Ascending aorta (tissue), 2 donors: ENCODE results near the gene ECPAS. TPM values are rescaled to one million over a fixed set of nuclear protein-coding genes. Genes with fewer than 3 reads are reported as not detected.
"Not testable (repeated sequence)": the region's sequence is repeated elsewhere in the genome, so short reads cannot be mapped to it uniquely, and the experiment has no call there.

ENCODE experiments used
- DNase-seq, 2 donors: peaks; one replicate each; pipeline ENCODE4 v3.0.0-alpha.2; 2019; ENCODE audit warnings: low spot score in 2 of 2
- H3K27ac ChIP-seq, 2 donors: fragments of 200-600 bp; sonication (generic); one replicate each; pipeline ENCODE4 v1.5.1; 2016 to 2017; ENCODE audit warnings: mild to moderate bottlenecking in 1 of 2
- H3K27me3 ChIP-seq: fragments of 200-600 bp; sonication (generic); one replicate; pipeline ENCODE4 v1.5.1; 2017
- H3K36me3 ChIP-seq, 2 donors: fragments of 200-600 bp; sonication (generic); one replicate each; pipeline ENCODE4 v1.5.1; 2016
- H3K4me1 ChIP-seq, 2 donors: fragments of 200-600 bp; sonication (generic); one replicate each; pipeline ENCODE4 v1.5.1; 2016 to 2017; ENCODE audit warnings: mild to moderate bottlenecking in 1 of 2
- H3K4me3 ChIP-seq, 2 donors: fragments of 200-600 bp; sonication (generic); one replicate each; pipeline ENCODE4 v1.5.1; 2016 to 2017; ENCODE audit warnings: mild to moderate bottlenecking in 1 of 2
- H3K9me3 ChIP-seq, 2 donors: fragments of 200-600 bp; sonication (generic); one replicate each; pipeline ENCODE4 v1.5.1; 2016
- intact Hi-C: fragments of 100-400 bp; cut with DNase I; formaldehyde crosslinking; loops from one replicate; pipeline ENCODE4 v1.15.1; 2023
- total RNA-seq: library from RNA; depleted of rRNA; stranded (reverse); fragments of >200 nt; gene quantifications from one replicate; pipeline ENCODE4 v1.1.0, GENCODE V29; 2016
- TF ChIP-seq, protein P1 (sequence below), 3 experiments: fragments of 200-600 bp in 2 of 3; fragments of 450-650 bp in 1 of 3; sonication (generic) in 2 of 3; IDR thresholded peaks; one replicate each; pipeline ENCODE4 v1.5.1; 2016 to 2019; ENCODE audit warnings: antibody characterized with exemption in 3 of 3, mild to moderate bottlenecking in 1 of 3, moderate library complexity in 1 of 3

The ECPAS gene
- total RNA-seq, 1 donor from 2014 or later, result 32.6 TPM

DNA sequence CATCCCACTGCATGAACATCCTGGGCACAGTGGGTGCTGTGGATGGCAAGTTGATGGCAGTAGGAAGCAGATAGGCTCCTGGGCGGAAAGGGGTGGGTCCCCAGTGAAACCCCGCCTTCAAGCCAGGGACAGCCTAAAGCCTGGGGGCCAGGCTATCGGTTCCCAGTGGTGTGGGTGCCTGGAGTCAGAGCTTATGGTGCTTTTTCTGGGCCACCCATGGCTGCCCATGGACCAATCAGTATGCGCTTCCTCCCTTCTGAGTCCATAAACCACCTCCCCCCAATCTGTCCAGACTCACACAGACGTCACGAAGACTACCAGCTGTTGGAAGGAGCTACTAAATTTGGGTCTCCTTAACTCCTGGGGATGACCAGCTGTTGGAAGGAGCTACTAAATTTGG is 17.5 kb upstream of the ECPAS start:
- H3K4me3 ChIP-seq, result no peak overlapping the region
- no peaks in the 10 kb centered on the region for H3K36me3 ChIP-seq
- DNase-seq, result no peak
- no peaks in the 10 kb centered on the region for H3K27me3 ChIP-seq
- H3K4me1 ChIP-seq, result no peaks in the 10 kb centered on the region
- no peaks in the 10 kb centered on the region for H3K9me3 ChIP-seq
- TF ChIP-seq, protein P1, sequence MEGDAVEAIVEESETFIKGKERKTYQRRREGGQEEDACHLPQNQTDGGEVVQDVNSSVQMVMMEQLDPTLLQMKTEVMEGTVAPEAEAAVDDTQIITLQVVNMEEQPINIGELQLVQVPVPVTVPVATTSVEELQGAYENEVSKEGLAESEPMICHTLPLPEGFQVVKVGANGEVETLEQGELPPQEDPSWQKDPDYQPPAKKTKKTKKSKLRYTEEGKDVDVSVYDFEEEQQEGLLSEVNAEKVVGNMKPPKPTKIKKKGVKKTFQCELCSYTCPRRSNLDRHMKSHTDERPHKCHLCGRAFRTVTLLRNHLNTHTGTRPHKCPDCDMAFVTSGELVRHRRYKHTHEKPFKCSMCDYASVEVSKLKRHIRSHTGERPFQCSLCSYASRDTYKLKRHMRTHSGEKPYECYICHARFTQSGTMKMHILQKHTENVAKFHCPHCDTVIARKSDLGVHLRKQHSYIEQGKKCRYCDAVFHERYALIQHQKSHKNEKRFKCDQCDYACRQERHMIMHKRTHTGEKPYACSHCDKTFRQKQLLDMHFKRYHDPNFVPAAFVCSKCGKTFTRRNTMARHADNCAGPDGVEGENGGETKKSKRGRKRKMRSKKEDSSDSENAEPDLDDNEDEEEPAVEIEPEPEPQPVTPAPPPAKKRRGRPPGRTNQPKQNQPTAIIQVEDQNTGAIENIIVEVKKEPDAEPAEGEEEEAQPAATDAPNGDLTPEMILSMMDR (IDR thresholded peaks at IDR 0.05), result no peak
- no peak overlapping the region for H3K27ac ChIP-seq
- intact Hi-C loops, result no loop called here

DNA sequence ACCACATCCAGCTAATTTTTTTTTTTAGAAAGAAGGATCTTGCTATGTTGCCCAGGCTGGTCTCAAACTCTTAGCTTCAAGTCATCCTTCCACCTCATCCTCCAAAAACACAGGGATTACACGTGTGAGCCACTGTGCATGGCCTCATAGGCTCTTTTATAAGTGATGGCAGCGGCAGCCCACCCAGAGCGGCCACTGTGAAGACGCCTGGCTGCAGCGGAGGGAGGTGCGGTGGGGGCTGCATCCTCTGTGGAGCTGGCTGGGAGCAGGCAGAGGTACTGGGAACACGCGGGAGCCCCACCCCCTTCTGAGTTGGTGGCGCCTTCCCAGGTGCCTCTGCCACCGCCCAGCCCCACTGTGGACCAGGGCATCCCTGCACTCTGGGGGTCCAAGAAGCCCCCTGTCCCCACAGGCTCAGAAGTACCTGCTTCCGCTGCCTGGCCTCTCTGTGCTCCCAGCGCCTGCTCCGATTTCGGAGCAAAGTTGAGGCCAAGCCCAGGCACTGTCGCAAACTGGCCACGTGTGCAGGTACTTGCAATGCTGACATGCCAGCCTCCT is 16.9 kb upstream of the ECPAS start:
- H3K4me3 ChIP-seq, result no peak overlapping the region
- no peaks in the 10 kb centered on the region for H3K4me1 ChIP-seq
- no peaks in the 10 kb centered on the region for H3K27me3 ChIP-seq
- intact Hi-C loops, result no loop called here
- TF ChIP-seq, protein P1 (IDR thresholded peaks at IDR 0.05), result no peak
- H3K36me3 ChIP-seq, result no peaks in the 10 kb centered on the region
- no peaks in the 10 kb centered on the region for H3K9me3 ChIP-seq
- no peak overlapping the region for H3K27ac ChIP-seq
- no peak for DNase-seq

DNA sequence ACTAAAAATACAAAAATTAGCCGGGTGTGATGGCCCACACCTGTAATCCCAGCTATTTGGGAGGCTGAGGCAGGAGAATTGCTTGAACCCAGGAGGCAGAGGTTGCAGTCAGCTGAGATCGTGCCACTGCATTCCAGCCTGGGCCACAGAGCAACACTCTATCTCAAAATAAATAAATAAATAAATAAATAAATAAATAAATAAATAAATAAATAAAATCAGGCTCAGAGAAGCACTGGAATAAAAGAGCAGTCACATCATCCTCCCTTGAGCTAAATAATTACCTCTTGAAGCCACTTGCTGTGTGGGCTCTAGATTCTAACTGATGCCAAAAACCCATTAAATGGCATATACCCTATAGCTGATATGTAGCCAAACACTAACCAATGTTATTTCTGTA is 13.0 kb upstream of the ECPAS start:
- DNase-seq, H3K9me3 ChIP-seq, H3K27ac ChIP-seq, H3K4me3 ChIP-seq, H3K4me1 ChIP-seq, H3K27me3 ChIP-seq, H3K36me3 ChIP-seq, intact Hi-C loops: not testable (repeated sequence)

DNA sequence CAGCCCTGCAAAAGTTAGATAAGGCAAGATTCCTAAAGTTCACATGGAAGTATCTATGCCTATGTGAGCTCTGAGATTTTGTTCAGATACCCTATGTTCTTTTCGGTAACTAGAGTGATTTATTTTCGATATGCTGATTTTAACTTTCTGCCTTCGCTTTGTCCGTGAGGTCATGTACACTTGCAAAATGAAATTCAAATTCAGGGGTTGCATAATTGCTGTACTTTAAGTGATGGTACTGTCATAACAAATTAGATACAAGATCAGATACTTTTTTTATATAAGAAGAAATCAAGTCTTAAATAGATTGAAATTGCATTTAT is 350 bp upstream of the ECPAS start:
- Histone ChIP-seq H3K36me3 (no peaks in the 10 kb centered on the region), H3K9me3 (no peaks in the 10 kb centered on the region), H3K27ac (peak overlapping the region; percentile 97 to 99), H3K27me3 (no peaks in the 10 kb centered on the region), H3K4me1 (peaks cover 7 to 14% of the 10 kb centered on the region in 2 donors), H3K4me3 (peak overlapping the region; percentile 92 to 98)
- no peak for DNase-seq
- intact Hi-C loops, result loop anchor here (1.0 kb wide), 1 partner anchor 42 kb away; no protein-coding TSS in a partner anchor
- TF ChIP-seq, protein P1 (IDR thresholded peaks at IDR 0.05), result no peak

DNA sequence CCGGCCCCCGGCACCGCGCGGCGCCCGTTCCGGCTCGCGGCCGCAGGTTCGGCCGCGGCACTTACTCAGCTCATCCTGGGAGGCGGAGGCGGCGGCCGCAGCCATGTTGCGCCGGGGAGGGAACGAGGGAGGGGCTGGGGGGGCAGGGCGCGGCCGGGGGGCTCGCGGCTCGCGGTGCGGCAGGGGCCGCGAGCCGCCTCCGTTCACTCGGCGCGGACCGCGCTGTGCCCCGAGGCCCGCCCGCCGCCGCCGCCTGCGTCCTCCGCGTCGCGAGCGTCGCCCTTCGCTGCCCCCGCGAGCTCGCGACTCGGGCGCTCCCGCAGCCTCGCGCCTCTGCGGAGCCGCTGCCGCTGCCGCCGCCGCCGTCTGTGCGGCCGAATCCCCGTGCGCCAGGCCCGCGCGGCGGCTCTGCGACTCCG is 735 bp downstream of the ECPAS start:
- H3K4me3 ChIP-seq, result peak overlapping the region; percentile 92 to 98
- H3K27ac ChIP-seq, result peak overlapping the region; percentile 97 to 99
- peaks cover 7 to 14% of the 10 kb centered on the region in 2 donors for H3K4me1 ChIP-seq
- TF ChIP-seq, protein P1 (IDR thresholded peaks at IDR 0.05), result no peak
- H3K27me3 ChIP-seq, result no peaks in the 10 kb centered on the region
- peak in 1 of 2 donors; percentile 67 for DNase-seq
- intact Hi-C loops, result no loop called here
- H3K9me3 ChIP-seq, result no peaks in the 10 kb centered on the region
- no peaks in the 10 kb centered on the region for H3K36me3 ChIP-seq

DNA sequence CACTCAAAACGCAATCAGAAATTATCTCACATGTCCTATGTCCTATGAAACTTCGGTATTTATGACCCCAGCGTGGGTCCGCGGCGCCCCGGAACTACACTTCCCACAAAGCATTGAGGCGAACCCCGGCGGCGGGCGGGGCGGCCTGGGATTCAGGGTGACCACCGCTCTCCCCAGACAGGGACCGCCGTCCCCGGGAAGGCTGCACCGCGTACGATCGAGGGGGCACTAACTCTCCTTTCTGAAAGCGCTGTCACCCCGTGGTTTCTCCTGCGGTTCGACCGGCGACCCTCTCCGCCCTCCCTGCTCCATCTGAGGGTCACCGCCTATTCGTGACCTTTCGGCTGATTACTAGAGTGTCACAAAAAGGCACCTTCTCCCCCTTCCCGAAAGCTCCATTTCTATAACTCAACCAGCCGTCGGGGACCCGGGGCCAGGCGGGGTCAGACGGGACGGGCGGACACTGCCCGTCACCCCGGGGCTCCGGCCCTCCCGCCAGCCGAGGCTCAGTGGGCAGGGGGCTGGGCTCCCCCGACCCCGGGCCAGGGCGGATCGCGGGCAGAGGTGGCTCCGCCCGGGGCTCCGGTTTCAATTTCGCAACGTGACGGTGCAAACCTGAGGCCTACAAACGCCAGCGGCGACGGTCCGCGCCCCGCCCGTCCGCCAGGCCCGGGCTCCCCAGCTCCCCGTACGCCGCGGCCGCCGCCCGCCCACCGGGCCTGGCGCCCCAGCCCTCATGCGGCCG is 1.3 kb downstream of the ECPAS start:
- no peaks in the 10 kb centered on the region for H3K27me3 ChIP-seq
- H3K27ac ChIP-seq, result peak overlapping the region; percentile 97 to 99
- DNase-seq, result peak; percentile 26 to 83
- TF ChIP-seq, protein P1 (IDR thresholded peaks at IDR 0.05), result no peak
- H3K4me3 ChIP-seq, result peak overlapping the region; percentile 92 to 98
- H3K4me1 ChIP-seq, result peaks cover 7 to 14% of the 10 kb centered on the region in 2 donors
- H3K36me3 ChIP-seq, result no peaks in the 10 kb centered on the region
- intact Hi-C loops, result no loop called here
- H3K9me3 ChIP-seq, result no peaks in the 10 kb centered on the region
